Lower leg skin (tissue), 3 donors: Measurements from ENCODE around the gene LDB1.

Experiments used
- CTCF ChIP-seq, 3 donors: fragments of 450-650 bp; IDR thresholded peaks; one replicate each; pipeline ENCODE4 v1.5.1; 2016; ENCODE audit warnings: antibody characterized with exemption in 3 of 3, mild to moderate bottlenecking in 3 of 3, moderate library complexity in 2 of 3
- POLR2A ChIP-seq, 2 donors: fragments of 450-650 bp; IDR thresholded peaks; one replicate each; pipeline ENCODE4 v1.6.1; 2016 to 2017; ENCODE audit warnings: antibody characterized with exemption in 2 of 2, mild to moderate bottlenecking in 1 of 2, moderate library complexity in 1 of 2

GRCh38 chr10:102131286-102132170, 11.4 kb upstream of the LDB1 start:
- no peak for TF ChIP-seq CTCF (IDR thresholded peaks at IDR 0.05)
- TF ChIP-seq POLR2A (IDR thresholded peaks at IDR 0.05), result no peak
